NCI-H524 (cell line): ENCODE data around the gene CLHC1.
"Not testable (repeated sequence)": the region's sequence is repeated elsewhere in the genome, so short reads cannot be mapped to it uniquely, and the experiment has no call there.

Source experiments
- DNase-seq, 2 experiments: peaks; one replicate each; lab custom pipeline; 2025; lab: John Stamatoyannopoulos, UW

Gene CLHC1

DNA sequence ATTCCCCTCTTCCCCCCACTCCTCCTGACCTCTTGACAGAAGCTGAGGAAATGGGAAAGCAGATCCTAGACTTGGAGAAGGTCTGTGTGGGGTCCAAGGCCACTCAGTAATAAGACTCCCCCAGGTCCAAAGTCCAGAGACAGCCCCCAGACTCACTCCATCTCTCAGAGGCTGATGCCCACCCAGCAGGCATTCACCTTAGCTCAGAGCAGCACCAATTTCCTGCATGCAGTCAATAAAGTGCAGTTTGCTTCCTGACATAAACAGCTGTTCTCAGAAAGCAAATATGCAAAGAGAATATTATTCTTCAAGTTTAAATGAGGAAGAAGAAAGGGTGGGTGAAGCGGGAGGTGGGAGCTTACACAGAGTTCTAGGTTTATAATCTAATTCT is 97.8 kb downstream of the CLHC1 start:
- no peak for DNase-seq

DNA sequence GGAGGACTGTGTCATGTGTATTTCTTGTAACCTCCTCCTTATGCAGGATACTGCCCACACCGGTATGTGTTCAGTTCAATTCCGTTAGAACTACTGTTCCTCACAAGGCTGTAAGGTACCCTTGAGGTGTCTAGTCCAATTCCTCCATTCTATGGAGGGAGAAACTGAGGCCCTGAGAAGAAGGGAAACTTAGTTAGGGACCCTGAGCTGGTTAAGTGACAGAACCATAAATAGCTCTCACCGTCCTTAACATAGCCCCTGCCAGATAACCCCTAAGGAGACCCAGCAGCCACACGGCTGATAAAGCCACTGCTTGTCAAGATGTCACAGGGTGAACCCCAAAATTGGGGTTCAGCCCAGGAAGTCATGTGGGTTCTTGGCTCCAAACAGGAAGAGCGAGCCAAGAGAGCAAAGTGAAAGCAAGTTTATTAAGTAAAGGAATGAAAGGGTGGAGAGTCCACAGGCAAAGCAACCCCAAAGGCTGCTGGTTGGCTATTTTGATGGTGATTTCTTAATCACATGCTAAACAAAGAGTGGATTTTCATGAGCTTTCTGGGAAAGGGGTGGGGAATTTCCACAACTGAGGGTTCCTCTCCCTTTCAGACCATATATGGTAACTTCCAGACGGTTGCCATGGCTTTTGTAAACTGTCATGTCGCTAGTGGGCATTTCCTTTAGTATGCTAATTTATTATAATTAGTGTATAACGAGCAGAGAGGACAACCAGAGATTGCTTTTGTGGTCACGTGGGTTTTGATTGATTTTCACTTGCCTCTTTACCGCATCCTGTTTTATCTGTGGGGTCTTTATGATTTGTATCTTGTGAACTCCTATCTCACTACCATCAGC is 98.4 kb downstream of the CLHC1 start:
- no peak for DNase-seq

DNA sequence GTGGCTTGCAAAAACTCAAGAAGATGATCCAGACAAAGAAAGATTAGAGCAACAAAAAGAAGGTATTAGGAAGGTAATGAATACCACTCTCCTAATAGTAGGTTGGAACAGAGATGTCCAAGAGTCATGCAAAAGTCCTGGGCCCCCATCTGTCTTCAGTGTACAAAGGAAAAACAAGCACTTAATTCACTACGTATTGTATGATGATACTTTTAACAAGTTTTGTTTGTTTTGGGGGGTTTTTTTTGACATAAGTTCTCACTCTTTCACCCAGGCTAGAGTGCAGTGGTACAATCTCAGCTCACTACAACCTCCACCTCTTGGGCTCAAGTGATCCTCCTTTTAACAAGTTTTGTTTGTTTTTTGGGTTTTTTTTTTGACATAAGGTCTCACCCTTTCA is 101.2 kb downstream of the CLHC1 start:
- no peak for DNase-seq

DNA sequence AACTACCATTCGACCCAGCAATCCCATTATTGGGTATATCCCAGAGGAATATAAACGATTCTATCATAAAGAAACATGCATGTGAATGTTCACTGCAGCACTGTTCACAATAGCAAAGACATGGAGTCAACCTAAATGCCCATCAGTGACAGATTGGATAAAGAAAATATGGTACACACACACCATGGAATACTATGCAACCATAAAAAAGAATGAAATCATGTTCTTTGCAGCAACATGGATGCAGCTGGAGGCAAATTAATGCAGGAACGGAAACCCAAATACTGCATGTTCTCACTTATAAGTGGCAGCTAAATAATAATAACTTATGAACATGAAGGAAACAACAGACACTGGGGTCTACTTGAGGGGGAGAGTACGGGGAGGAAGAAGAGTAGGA is 105.5 kb downstream of the CLHC1 start:
- not testable (repeated sequence) for DNase-seq
